ENCODE results near the gene ZNF830.
"Not testable (repeated sequence)": the region's sequence is repeated elsewhere in the genome, so short reads cannot be mapped to it uniquely, and the experiment has no call there.

The ZNF830 gene

GRCh38 chr17:34991606-34992005 lies 30.3 kb downstream of the ZNF830 start:
- DNase-seq (ENCODE audit: low spot score), result no peak

GRCh38 chr17:34993031-34993430 lies 31.7 kb downstream of the ZNF830 start:
- no peak for DNase-seq (ENCODE audit: low spot score)

GRCh38 chr17:34996422-34997285 lies 35.3 kb downstream of the ZNF830 start:
- DNase-seq (ENCODE audit: low spot score), result no peak

GRCh38 chr17:34997355-34997862 lies 36.1 kb downstream of the ZNF830 start:
- peak; percentile 27 for DNase-seq (ENCODE audit: low spot score)

DNA sequence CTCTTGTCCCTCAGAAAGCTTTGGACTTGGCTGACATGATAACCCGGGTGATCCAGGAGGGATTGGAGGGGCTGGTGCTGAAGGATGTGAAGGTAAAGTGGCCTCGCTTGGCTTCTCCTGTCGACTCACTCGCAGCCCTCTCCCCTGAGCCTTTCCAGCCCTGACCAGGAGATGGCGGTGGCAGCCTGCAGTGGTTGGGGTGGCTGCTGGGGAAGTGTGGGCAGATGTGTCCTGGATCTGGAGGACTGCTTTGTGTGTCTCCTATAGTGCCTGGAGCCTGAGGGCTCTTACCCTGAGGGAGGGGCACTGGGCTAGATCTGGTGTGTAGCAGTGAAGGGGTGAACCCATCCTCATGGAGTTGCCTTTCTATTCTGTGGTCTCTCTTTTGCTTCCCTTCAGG lies 36.9 kb downstream of the ZNF830 start:
- DNase-seq (ENCODE audit: low spot score), result peak; percentile 94

DNA sequence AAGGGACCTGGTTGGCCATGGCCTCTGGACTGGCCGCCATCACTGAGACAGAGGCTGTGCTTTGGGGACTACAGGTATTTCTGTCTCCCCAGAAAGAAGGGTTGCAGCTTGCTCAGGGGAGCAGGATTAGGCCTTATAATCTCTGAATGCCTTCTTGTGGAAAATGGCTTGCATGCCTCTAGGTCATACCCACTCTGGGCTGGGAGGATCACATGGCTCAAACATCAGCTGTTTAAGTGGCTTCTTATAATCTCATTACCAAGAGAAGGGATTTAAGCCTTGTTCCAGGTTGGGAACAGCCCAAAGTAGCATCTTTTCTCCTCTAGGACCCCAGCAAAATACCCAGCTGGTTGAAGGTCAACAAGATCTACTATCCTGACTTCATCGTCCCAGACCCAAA lies 38.1 kb downstream of the ZNF830 start:
- no peak for DNase-seq (ENCODE audit: low spot score)

DNA sequence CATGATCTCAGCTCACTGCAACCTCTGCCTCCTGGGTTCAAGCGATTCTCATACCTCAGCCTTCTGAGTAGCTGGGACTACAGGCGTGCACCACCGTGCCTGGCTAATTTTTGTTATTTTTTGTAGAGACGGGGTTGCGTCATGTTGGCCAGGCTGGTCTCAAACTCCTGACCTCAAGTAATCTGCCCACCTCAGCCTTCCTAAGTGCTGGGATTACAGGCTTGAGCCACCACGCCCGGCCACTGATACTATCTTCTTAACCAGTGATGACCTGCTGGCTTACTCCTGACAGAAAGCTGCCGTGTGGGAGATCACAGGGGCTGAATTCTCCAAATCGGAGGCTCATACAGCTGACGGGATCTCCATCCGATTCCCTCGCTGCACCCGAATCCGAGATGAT lies 39.6 kb downstream of the ZNF830 start:
- not testable (repeated sequence) for DNase-seq (ENCODE audit: low spot score)

DNA sequence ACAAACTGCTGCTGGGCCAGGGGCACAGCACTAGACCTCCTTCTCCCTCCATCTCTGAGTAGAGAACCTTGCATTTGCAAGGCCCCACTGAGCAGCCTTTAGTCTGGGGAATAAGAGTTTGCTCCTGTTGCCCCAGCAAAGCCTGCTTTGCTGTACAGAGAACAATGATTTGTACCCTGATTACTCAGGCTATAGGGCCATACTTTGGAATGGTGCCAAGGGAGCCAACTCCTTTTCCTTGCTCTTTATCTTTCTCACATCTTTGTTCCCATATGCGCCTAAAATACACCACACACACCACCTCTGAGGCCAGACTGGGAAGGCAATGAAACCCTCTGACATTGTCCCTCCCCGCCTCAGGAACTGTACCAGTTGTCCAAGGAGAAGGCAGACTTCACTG lies 40.2 kb downstream of the ZNF830 start:
- DNase-seq (ENCODE audit: low spot score), result no peak

DNA sequence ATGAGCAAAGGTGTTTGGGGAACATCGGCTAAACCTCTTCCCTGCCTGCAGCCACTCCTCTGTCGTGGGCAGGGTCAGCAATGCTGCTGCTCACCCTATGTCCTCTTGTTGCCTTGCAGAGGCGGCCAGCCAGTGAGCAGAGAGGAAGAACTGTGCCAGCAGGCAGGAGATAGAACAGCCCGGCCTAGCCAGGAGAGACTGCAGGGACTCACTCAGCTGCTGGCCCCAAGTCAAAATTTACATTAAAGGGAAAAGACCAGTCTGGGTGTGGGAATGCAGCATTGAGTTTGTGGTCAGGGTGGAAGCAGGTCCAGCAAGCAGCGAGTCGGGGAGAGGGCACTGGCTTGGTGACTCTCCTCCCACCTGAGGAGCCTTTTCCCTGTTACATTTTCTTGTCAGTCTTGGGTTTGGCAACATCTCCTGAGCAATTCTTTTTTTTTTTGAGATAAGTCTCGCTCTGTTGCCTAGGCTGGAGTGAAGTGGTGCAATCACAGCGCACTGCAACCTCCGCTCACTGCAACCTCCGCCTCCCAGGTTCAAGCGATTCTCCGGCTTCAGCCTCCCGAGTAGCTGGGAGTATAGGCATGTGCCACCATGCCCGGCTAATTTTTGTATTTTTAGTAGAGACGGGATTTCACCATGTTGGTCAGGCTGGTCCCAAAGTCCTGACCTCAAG lies 41.7 kb downstream of the ZNF830 start:
- no peak for DNase-seq (ENCODE audit: low spot score)

GRCh38 chr17:35003778-35004177 lies 42.4 kb downstream of the ZNF830 start:
- DNase-seq (ENCODE audit: low spot score), result no peak

DNA sequence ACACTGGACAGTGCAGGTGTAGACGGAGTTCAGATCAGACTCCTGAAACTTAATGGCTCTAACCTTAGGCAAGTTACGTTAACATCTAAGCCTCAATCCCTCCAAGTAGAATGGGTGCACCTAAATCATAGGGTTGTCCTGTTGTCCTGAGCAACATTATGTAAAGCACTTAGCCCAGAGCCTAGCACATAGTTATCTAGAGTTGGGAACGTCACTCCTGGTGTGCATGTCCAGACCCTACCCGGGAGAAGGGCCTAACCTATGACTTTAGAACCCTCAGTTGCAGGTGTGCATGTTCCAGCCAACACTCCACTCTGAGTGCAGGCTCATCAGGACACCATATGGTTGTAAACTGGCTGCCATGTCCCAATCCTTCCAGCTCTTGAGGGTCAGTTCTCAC lies 45.0 kb downstream of the ZNF830 start:
- DNase-seq (ENCODE audit: low spot score), result no peak

DNA sequence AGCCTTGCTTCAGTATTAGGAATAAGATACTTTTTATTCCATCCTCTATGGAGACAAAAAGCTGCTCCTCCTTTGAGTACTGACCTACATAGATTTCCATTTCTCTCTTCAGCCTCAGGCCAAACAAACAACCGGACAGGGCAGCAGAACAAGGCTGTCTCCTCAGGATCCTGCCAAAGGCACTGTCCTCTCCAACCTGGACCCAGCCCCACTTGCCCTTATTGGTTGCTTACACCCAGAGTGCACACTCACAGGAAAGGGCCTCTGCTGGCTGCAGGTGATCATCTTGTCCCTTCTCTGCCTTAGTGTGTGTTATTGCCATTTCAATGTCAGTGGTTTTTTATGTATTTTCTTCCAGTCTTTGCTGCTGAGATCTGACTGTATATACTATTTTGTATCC lies 45.6 kb downstream of the ZNF830 start:
- no peak for DNase-seq (ENCODE audit: low spot score)

DNA sequence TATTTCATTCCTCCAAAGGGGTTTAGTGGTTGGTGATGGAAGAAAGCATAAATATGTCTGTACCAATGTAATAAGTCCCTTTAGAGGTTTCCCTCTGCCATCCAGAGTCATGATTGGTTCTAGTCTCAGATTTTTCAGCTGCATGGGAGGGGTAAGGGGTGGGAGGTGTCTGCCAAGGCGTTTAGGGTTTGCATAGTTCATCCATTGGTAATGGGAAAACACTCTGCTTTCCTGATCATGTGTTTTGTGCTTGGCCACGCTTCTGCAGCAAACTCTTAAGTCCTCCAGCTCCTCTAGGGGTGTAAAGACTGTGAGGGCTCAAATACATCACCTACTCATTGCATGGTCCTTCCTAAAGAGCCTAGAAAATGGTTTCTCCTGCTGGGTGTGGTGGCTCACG lies 48.8 kb downstream of the ZNF830 start:
- peak; percentile 12 for DNase-seq (ENCODE audit: low spot score)

DNA sequence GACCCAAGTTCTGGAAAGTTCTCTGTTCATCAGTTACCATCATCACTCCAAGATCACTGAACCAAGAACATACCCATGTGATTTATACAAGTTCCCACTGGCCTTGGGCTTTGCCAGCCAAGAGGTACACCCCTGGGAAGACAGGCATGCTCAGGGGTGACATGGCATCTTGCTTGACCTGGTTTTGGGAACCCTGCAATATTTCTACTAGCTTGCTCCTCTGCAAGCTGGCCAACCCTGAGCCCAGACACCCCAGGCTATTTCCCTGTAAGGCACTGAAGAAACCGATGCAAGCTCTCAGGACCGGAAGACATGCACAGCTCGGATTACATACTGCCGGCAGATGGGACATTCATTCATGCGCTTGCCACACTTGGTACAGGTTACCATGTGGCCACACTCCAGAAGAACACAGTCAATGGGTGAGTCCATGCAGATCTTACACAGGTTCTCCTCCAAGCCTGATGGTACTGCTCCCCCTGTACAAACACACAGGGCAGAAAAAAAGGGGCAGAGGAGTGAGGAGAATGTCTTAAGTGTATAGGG lies 50.4 kb downstream of the ZNF830 start:
- DNase-seq (ENCODE audit: low spot score), result no peak
